Measurements from ENCODE around the gene HOXC12. TPM values are rescaled to one million over a fixed set of nuclear protein-coding genes. Genes with fewer than 3 reads are reported as not detected.
A peak's percentile ranks its signal among the peaks of the same experiment; 100 is the strongest.

HOXC12 gene
- total RNA-seq, 1 donor from 2014 or later = not detected

DNA sequence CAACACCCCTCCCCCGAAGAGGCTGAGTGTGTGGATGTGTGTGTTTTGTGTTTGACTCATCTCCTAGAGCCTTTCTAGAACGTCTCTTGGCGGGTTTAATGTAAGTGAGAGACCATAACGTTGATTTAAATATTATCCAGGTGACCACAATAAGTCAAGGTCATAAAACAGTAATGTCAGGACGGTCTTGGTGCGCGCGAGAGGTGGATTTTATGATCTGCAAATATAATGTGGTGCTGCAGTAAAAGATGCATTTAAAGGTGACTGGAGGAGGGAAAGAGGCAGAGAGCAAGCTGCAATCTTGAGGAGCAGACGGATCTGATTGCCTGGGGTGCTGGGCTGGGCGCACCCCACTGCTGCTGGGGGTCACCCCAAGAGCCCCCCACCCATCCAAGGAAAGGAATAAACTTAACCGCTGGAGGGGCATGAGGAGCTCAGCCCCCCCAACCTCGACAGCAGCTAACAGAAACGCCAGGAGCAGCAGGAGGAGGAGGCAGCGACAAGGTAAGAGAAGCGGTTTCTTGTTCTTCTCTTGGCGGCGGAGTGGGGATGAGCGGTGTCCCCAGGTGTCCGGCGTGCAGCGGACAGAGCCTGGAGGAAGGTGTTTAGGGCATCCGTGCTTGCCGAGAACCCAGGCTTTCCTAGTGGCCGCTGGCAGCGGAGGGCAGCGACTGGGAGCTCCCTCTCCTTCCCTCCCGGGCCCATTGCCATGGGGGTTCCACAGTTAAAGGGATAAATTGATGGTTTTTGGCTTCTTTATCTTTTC is 35.8 kb downstream of the HOXC12 start:
- Mint-ChIP-seq H3K4me3 (peak overlapping the region; percentile 15), H3K27me3 (peaks cover 100% of the 10 kb centered on the region), H3K36me3 (no peaks in the 10 kb centered on the region), H3K9me3 (no peaks in the 10 kb centered on the region), H3K27ac (no peak overlapping the region), H3K4me1 (ENCODE audit: unreplicated experiment) (peaks cover 19% of the 10 kb centered on the region)
- no peak for TF ChIP-seq CTCF (conservative IDR thresholded peaks at IDR 0.05)
- DNase-seq (ENCODE audit: extremely low spot score, unreplicated experiment) = no peak

- H3K4me3 Mint-ChIP-seq = no peak overlapping the region
- H3K27me3 Mint-ChIP-seq = peaks cover 100% of the 10 kb centered on the region
- no peaks in the 10 kb centered on the region for H3K36me3 Mint-ChIP-seq
- DNase-seq (ENCODE audit: extremely low spot score, unreplicated experiment) = no peak
- no peak overlapping the region for H3K27ac Mint-ChIP-seq
- H3K9me3 Mint-ChIP-seq = no peaks in the 10 kb centered on the region
- no peak for TF ChIP-seq CTCF (conservative IDR thresholded peaks at IDR 0.05)
- H3K4me1 Mint-ChIP-seq (ENCODE audit: unreplicated experiment) = peaks cover 19% of the 10 kb centered on the region
Measured at GRCh38 chr12:53991077-53991460, 36.4 kb downstream of the HOXC12 start.

GRCh38 chr12:53992377-53992889 is 37.7 kb downstream of the HOXC12 start:
- Mint-ChIP-seq H3K9me3 (no peaks in the 10 kb centered on the region), H3K27me3 (peaks cover 100% of the 10 kb centered on the region), H3K36me3 (no peaks in the 10 kb centered on the region), H3K4me1 (ENCODE audit: unreplicated experiment) (peaks cover 19% of the 10 kb centered on the region), H3K27ac (no peak overlapping the region), H3K4me3 (no peak overlapping the region)
- DNase-seq (ENCODE audit: extremely low spot score, unreplicated experiment) = no peak
- no peak for TF ChIP-seq CTCF (conservative IDR thresholded peaks at IDR 0.05)

- no peak for TF ChIP-seq CTCF (conservative IDR thresholded peaks at IDR 0.05)
- peak overlapping the region; percentile 54 for H3K27ac Mint-ChIP-seq
- H3K9me3 Mint-ChIP-seq = no peaks in the 10 kb centered on the region
- H3K36me3 Mint-ChIP-seq = no peaks in the 10 kb centered on the region
- peaks cover 19% of the 10 kb centered on the region for H3K4me1 Mint-ChIP-seq (ENCODE audit: unreplicated experiment)
- H3K27me3 Mint-ChIP-seq = peaks cover 100% of the 10 kb centered on the region
- no peak for DNase-seq (ENCODE audit: extremely low spot score, unreplicated experiment)
- H3K4me3 Mint-ChIP-seq = peak overlapping the region; percentile 79
Measured at GRCh38 chr12:53993162-53994008, 38.7 kb downstream of the HOXC12 start.

DNA sequence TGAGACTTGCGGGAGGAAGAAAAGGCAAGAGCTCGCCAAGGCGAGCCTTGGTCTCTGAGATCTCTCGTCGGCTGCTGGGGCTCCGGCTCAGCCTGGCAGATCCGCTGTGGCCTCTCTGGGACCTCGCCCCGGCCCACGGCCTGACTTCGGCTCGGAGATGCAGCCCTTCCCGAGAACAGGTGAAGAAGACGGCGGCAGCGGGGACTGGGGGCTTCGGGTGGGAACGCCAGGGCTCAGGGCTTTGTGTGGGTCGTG is 39.2 kb downstream of the HOXC12 start:
- peaks cover 19% of the 10 kb centered on the region for H3K4me1 Mint-ChIP-seq (ENCODE audit: unreplicated experiment)
- no peaks in the 10 kb centered on the region for H3K36me3 Mint-ChIP-seq
- peak overlapping the region; percentile 54 for H3K27ac Mint-ChIP-seq
- peaks cover 100% of the 10 kb centered on the region for H3K27me3 Mint-ChIP-seq
- TF ChIP-seq CTCF (conservative IDR thresholded peaks at IDR 0.05) = no peak
- no peaks in the 10 kb centered on the region for H3K9me3 Mint-ChIP-seq
- DNase-seq (ENCODE audit: extremely low spot score, unreplicated experiment) = no peak
- H3K4me3 Mint-ChIP-seq = peak overlapping the region; percentile 79

Measured in type B pancreatic cell (in vitro differentiated cells).